ENCODE measurements around the gene PKIG. TPM values are rescaled to one million over a fixed set of nuclear protein-coding genes. Genes with fewer than 3 reads are reported as not detected.

The PKIG gene
- total RNA-seq, 4 donors from 2014 or later, result 305 to 398 (median 357) TPM

DNA sequence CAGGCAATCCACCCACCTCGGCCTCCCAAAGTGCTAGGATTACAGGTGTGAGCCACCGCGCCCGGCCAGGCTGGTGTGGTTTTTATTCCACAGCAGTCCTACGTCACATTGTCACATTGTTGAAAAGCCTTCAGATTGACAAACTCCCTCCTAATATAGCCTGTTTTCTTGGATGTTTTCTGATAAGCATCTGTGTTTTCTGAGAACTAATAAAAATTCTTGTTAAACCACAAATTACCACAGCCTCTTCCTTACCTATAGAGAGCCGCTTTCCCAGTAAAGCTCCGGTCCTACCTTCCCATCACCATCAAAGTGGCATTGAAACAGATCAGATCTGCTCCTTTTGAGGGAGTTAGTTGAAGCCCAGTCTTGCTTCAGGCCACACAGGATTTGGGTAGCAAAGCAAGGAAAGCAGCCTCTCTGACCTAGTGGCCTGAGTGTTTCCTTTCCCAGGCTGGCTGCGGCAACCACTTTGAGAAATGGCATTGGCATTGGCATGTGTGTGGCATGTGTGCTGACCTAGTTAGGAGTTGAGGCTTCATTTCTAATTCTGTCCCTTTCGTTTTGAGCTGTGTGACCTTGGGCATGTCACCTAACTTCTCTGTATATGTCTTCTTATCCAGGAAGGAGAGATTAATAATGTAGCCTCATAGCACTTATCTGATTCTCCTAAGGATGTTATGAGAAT is 1.7 kb upstream of the PKIG start:
- no peak overlapping the region for H3K4me3 ChIP-seq
- peak overlapping the region; percentile 84 to 89 (median 87) for H3K27ac ChIP-seq (replicated peaks in 1 of 4)
- H3K4me1 ChIP-seq, result peaks cover 61 to 98% (median 93%) of the 10 kb centered on the region in 4 donors
- no peaks in the 10 kb centered on the region for H3K36me3 ChIP-seq
- DNase-seq (ENCODE audit: extremely low spot score), result no peak
- no peak for TF ChIP-seq POLR2A (IDR thresholded peaks at IDR 0.05; ENCODE audit: low read depth)
- no peak for TF ChIP-seq EP300 (IDR thresholded peaks at IDR 0.05)
- TF ChIP-seq, protein P1, sequence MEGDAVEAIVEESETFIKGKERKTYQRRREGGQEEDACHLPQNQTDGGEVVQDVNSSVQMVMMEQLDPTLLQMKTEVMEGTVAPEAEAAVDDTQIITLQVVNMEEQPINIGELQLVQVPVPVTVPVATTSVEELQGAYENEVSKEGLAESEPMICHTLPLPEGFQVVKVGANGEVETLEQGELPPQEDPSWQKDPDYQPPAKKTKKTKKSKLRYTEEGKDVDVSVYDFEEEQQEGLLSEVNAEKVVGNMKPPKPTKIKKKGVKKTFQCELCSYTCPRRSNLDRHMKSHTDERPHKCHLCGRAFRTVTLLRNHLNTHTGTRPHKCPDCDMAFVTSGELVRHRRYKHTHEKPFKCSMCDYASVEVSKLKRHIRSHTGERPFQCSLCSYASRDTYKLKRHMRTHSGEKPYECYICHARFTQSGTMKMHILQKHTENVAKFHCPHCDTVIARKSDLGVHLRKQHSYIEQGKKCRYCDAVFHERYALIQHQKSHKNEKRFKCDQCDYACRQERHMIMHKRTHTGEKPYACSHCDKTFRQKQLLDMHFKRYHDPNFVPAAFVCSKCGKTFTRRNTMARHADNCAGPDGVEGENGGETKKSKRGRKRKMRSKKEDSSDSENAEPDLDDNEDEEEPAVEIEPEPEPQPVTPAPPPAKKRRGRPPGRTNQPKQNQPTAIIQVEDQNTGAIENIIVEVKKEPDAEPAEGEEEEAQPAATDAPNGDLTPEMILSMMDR (IDR thresholded peaks at IDR 0.05), result no peak
- TF ChIP-seq POLR2AphosphoS5 (IDR thresholded peaks at IDR 0.05), result no peak
- intact Hi-C loops (cut with DNase I), result no loop called here
- 85% methylated on average over 9 of the region's 9 CpGs for WGBS
- no peaks in the 10 kb centered on the region for H3K9me3 ChIP-seq
- no peaks in the 10 kb centered on the region for H3K27me3 ChIP-seq

GRCh38 chr20:44581515-44581914 is 864 bp upstream of the PKIG start:
- intact Hi-C loops (cut with DNase I), result no loop called here
- DNase-seq (ENCODE audit: extremely low spot score), result no peak
- H3K36me3 ChIP-seq, result no peaks in the 10 kb centered on the region
- H3K4me3 ChIP-seq, result no peak overlapping the region
- H3K27ac ChIP-seq (replicated peaks in 1 of 4), result peak overlapping the region; percentile 84 to 89 (median 87)
- no peaks in the 10 kb centered on the region for H3K27me3 ChIP-seq
- H3K9me3 ChIP-seq, result no peaks in the 10 kb centered on the region
- H3K4me1 ChIP-seq, result peaks cover 61 to 98% (median 93%) of the 10 kb centered on the region in 4 donors
- WGBS, result 92% methylated on average over 1 of the region's 1 CpG
- no peak for TF ChIP-seq POLR2A (IDR thresholded peaks at IDR 0.05; ENCODE audit: low read depth)
- TF ChIP-seq POLR2AphosphoS5 (IDR thresholded peaks at IDR 0.05), result no peak
- no peak for TF ChIP-seq EP300 (IDR thresholded peaks at IDR 0.05)
- TF ChIP-seq, protein P1 (IDR thresholded peaks at IDR 0.05), result no peak

GRCh38 chr20:44583157-44583556 is 778 bp downstream of the PKIG start:
- 38% methylated on average over 1 of the region's 1 CpG for WGBS
- Histone ChIP-seq H3K36me3 (no peaks in the 10 kb centered on the region), H3K27me3 (no peaks in the 10 kb centered on the region), H3K4me3 (peak overlapping the region; percentile 50 to 56 (median 52)), H3K27ac (replicated peaks in 1 of 4) (peak overlapping the region; percentile 84 to 89 (median 87)), H3K4me1 (peaks cover 68 to 100% (median 94%) of the 10 kb centered on the region in 4 donors), H3K9me3 (peaks cover 0 to 3% (median 0%) of the 10 kb centered on the region in 4 donors)
- intact Hi-C loops (cut with DNase I), result no loop called here
- TF ChIP-seq POLR2A (IDR thresholded peaks at IDR 0.05; ENCODE audit: low read depth) (no peak), POLR2AphosphoS5 (IDR thresholded peaks at IDR 0.05) (no peak), EP300 (IDR thresholded peaks at IDR 0.05) (no peak)
- TF ChIP-seq, protein P1 (IDR thresholded peaks at IDR 0.05), result no peak
- no peak for DNase-seq (ENCODE audit: extremely low spot score)

DNA sequence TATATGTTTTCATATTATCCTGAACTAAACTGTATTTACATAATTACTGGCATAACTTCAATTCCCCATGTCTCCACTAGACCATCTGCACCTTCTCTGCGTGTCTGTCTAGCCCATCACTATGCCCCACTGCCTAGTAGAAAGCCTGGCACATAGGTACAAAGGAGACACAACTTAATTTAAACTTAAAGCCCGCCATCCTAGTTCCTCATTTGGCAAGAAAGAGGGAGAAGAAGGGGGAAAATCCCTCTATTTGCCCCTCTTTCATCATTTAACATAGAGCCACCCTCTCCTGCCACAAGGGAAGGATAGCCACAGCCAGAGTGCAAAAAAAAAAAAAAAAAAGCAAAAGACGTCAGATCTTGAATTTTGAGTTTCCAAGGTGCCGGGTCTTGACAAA is 1.8 kb downstream of the PKIG start:
- Histone ChIP-seq H3K36me3 (no peaks in the 10 kb centered on the region), H3K9me3 (peaks cover 0 to 3% (median 0%) of the 10 kb centered on the region in 4 donors), H3K4me1 (peaks cover 63 to 96% (median 93%) of the 10 kb centered on the region in 4 donors), H3K27ac (replicated peaks in 1 of 4) (peak overlapping the region; percentile 84 to 89 (median 87)), H3K4me3 (peak overlapping the region; percentile 50 to 56 (median 52)), H3K27me3 (no peaks in the 10 kb centered on the region)
- TF ChIP-seq EP300 (IDR thresholded peaks at IDR 0.05) (no peak), POLR2AphosphoS5 (IDR thresholded peaks at IDR 0.05) (no peak), POLR2A (IDR thresholded peaks at IDR 0.05; ENCODE audit: low read depth) (no peak)
- TF ChIP-seq, protein P1 (IDR thresholded peaks at IDR 0.05), result peak in 1 of 3 experiments; percentile 20
- no peak for DNase-seq (ENCODE audit: extremely low spot score)
- 75% methylated on average over 4 of the region's 4 CpGs for WGBS
- intact Hi-C loops (cut with DNase I), result no loop called here

Measured in esophagus muscularis mucosa (tissue), 4 donors.